ENCODE measurements around the gene TUBA4A. TPM values are rescaled to one million over a fixed set of nuclear protein-coding genes. Genes with fewer than 3 reads are reported as not detected.

TUBA4A gene
- total and polyA plus RNA-seq, 2 experiments from 2014 or later, result 44.3 to 77.7 TPM

DNA sequence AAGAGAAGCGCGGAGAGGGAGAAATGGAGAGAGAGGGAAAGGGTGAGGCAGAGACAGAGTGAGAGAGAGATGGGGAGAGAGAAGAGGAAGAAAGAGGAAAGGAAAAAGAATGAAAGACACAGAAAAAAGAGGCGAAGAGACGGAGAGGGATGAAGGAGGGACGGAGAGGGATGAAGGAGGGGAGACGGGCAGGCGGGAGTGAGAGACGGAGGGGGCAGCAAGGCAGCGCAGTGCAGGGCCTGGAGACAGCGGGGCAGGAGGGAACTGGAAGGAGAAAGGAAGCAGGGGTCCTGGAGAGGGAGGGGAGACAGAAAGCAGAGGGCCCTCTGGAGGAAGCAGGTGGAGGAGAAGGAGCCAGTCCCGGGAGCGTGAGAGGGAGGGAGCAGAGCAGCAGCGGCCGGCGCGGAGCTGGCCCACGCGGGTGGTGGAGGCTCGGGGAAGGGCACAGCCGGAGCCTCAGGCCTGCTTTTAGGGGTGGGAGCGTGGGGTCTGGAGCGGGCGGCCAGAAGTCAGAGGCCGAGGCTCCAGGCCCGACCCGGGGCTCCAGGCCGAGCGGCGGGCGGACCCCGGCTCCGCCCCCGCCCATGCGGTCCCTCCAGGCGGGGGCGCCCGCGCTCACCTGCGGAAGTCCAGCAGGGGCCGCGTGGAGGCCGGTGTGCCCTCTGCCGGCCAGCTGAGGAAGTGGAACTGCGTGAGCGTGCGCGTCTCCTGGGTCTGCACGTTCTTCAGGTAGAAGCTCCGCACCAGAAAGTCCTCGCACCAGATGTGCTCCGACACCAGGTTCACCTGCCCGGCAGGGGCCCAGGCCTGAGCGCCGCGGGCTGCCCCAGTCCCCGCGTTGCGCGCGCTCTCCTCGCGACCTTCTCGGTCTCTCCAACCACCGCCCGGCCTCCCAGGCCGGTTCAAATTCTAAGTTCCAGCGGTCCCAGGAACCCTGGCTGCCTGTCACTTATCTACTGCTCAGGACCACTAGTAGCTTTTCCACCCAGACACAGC is 40.9 kb upstream of the TUBA4A start (continued):
- TF ChIP-seq ZNF331 (CRISPR knock-in tag; IDR thresholded peaks at IDR 0.05; ENCODE audit: low read depth), result no peak

GRCh38 chr2:219293736-219294231 is 40.1 kb upstream of the TUBA4A start:
- Histone ChIP-seq H3K36me3 (ENCODE audit: insufficient read depth) (no peaks in the 10 kb centered on the region), H3K4me3 (peak overlapping the region; percentile 90), H3K79me2 (replicated peaks; ENCODE audit: insufficient read depth) (no peaks in the 10 kb centered on the region), H4K20me1 (replicated peaks; ENCODE audit: insufficient read depth) (no peaks in the 10 kb centered on the region), H3K4me2 (peak overlapping the region; percentile 92), H3K4me1 (ENCODE audit: insufficient read depth) (peaks cover 3% of the 10 kb centered on the region), H2AFZ (peak overlapping the region; percentile 90), H3K27me3 (ENCODE audit: insufficient read depth) (peaks cover 19% of the 10 kb centered on the region), H3F3A (replicated peaks; ENCODE audit: low read depth) (peaks cover 5% of the 10 kb centered on the region; the same call in 1 of the 2 replicates), H3K9me2 (ENCODE audit: insufficient read depth) (no peaks in the 10 kb centered on the region), H3K27ac (ENCODE audit: low read depth) (no peak overlapping the region)
- Mint-ChIP-seq H3K9me3 (no peaks in the 10 kb centered on the region; the same call in 1 of the 3 replicates), H3K4me3 (peak overlapping the region; percentile 80), H3K36me3 (ENCODE audit: low read depth) (no peaks in the 10 kb centered on the region; the same call in 2 of the 3 replicates), H3K27ac (no peak overlapping the region), H3K4me1 (0 out of 3 replicates have a peak, but pooled peaks cover 3% of the 10 kb centered on the region), H3K27me3 (ENCODE audit: insufficient read depth, low read depth, poor library complexity) (peaks cover 27% of the 10 kb centered on the region)
- ATAC-seq (no peak), DNase-seq (ENCODE audit: low spot score) (no peak)
- TF ChIP-seq ZNF462 (CRISPR knock-in tag; IDR thresholded peaks at IDR 0.05) (no peak), CREB1 (CRISPR knock-in tag; IDR thresholded peaks at IDR 0.05; ENCODE audit: low read depth) (no peak), EZH2phosphoT487 (IDR thresholded peaks at IDR 0.05; ENCODE audit: unreplicated experiment) (no peak), POLR2AphosphoS5 (IDR thresholded peaks at IDR 0.05; ENCODE audit: low read depth) (no peak), EZH2 (IDR thresholded peaks at IDR 0.05; ENCODE audit: low read depth, unreplicated experiment) (no peak), ZNF114 (CRISPR knock-in tag; IDR thresholded peaks at IDR 0.05) (no peak)
- TF ChIP-seq, protein P1, sequence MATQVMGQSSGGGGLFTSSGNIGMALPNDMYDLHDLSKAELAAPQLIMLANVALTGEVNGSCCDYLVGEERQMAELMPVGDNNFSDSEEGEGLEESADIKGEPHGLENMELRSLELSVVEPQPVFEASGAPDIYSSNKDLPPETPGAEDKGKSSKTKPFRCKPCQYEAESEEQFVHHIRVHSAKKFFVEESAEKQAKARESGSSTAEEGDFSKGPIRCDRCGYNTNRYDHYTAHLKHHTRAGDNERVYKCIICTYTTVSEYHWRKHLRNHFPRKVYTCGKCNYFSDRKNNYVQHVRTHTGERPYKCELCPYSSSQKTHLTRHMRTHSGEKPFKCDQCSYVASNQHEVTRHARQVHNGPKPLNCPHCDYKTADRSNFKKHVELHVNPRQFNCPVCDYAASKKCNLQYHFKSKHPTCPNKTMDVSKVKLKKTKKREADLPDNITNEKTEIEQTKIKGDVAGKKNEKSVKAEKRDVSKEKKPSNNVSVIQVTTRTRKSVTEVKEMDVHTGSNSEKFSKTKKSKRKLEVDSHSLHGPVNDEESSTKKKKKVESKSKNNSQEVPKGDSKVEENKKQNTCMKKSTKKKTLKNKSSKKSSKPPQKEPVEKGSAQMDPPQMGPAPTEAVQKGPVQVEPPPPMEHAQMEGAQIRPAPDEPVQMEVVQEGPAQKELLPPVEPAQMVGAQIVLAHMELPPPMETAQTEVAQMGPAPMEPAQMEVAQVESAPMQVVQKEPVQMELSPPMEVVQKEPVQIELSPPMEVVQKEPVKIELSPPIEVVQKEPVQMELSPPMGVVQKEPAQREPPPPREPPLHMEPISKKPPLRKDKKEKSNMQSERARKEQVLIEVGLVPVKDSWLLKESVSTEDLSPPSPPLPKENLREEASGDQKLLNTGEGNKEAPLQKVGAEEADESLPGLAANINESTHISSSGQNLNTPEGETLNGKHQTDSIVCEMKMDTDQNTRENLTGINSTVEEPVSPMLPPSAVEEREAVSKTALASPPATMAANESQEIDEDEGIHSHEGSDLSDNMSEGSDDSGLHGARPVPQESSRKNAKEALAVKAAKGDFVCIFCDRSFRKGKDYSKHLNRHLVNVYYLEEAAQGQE (IDR thresholded peaks at IDR 0.05; ENCODE audit: unreplicated experiment), result no peak
